Dendritic cell treated with granulocyte-macrophage colony-stimulating factor and Interleukin-4, amounts not matched to agents 40 ng/mL and 50 ng/mL, for 4 days (primary cell): ENCODE data around the gene NOX4.
"Not testable (repeated sequence)": the region's sequence is repeated elsewhere in the genome, so short reads cannot be mapped to it uniquely, and the experiment has no call there.

ENCODE experiments used
- H3K27ac Mint-ChIP-seq: one replicate; pipeline ENCODE4 v1.8.0; 2022; ENCODE audit warnings: mild to moderate bottlenecking, mixed read lengths
- H3K27me3 Mint-ChIP-seq: one replicate; pipeline ENCODE4 v1.8.0; 2022; ENCODE audit warnings: mild to moderate bottlenecking, mixed read lengths
- H3K36me3 Mint-ChIP-seq: one replicate; pipeline ENCODE4 v1.8.0; 2022; ENCODE audit warnings: low read depth, mixed read lengths
- H3K4me1 Mint-ChIP-seq: one replicate; pipeline ENCODE4 v1.8.0; 2022; ENCODE audit warnings: low read depth, mixed read lengths
- H3K4me3 Mint-ChIP-seq: one replicate; pipeline ENCODE4 v1.8.0; 2022; ENCODE audit warnings: mild to moderate bottlenecking, moderate library complexity, mixed read lengths
- H3K9me3 Mint-ChIP-seq: one replicate; pipeline ENCODE4 v1.8.0; 2022; ENCODE audit warnings: mixed read lengths
- intact Hi-C: fragments of 100-400 bp; cut with micrococcal nuclease; formaldehyde crosslinking; loops from one replicate; pipeline ENCODE4 v1.15.0; 2022

Gene NOX4

GRCh38 chr11:89391654-89392053 lies 99.5 kb downstream of the NOX4 start:
- H3K27me3 Mint-ChIP-seq, H3K4me3 Mint-ChIP-seq, H3K36me3 Mint-ChIP-seq, intact Hi-C loops, H3K27ac Mint-ChIP-seq, H3K9me3 Mint-ChIP-seq, H3K4me1 Mint-ChIP-seq: not testable (repeated sequence)

DNA sequence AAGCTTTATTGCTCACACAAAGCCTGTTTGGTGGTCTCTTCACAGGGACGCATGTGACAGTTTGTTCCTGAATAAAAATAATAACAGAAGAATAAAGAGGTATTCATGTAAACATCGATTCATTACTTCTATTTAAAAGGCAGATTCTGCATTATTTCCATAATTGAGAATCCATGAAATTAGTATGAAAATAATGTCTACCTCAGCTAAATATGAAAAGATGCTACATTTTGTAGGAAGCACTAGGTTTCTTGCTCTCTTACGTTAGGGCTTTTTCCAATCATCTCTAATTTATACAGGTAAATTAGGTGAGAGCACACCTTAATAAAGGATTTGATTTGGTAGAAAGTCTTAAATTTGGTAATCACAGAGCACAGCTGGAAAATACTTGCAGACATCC lies 103.7 kb downstream of the NOX4 start:
- H3K4me3 Mint-ChIP-seq, H3K4me1 Mint-ChIP-seq, intact Hi-C loops, H3K27ac Mint-ChIP-seq, H3K27me3 Mint-ChIP-seq, H3K36me3 Mint-ChIP-seq: not testable (repeated sequence)
- peaks cover 13% of the 10 kb centered on the region for H3K9me3 Mint-ChIP-seq

DNA sequence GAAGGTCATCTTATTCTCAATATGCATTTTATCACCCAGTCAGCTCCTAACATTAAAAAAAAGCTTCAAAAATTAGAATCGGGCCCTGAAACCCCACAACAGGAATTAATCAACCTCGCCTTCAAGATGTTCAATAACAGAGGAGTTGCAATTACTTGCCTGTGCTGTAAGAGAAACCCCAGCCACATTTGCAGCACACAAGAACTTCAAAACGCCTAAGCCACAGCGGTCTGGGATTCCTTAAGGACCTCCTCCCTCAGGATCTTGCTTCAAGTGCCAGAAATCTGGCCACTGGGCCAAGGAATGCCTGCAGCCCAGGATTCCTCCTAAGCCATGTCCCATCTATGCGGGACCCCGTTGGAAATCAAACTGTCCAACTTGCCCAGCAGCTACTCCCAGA lies 108.2 kb downstream of the NOX4 start:
- H3K27me3 Mint-ChIP-seq, H3K4me3 Mint-ChIP-seq, intact Hi-C loops, H3K4me1 Mint-ChIP-seq, H3K27ac Mint-ChIP-seq, H3K36me3 Mint-ChIP-seq: not testable (repeated sequence)
- H3K9me3 Mint-ChIP-seq: peaks cover 16% of the 10 kb centered on the region

DNA sequence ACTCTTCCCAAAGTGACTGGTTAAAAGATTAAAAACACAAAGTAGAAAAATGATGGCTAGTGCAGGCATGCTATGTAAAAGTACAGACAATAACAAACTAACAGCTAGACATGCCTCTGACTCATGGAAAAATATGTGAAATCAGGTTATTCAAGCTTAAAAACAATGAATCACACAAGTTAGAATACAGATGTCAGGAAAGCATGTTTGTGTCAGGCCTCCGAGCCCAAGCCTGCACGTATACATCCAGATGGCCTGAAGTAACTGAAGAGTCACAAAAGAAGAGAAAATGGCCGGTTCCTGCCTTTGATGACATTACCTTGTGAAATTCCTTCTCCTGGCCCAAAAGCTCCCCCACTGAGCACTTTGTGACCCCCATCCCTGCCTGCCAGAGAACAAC lies 110.1 kb downstream of the NOX4 start:
- no peak overlapping the region for H3K27ac Mint-ChIP-seq
- no peaks in the 10 kb centered on the region for H3K36me3 Mint-ChIP-seq
- H3K9me3 Mint-ChIP-seq: peaks cover 16% of the 10 kb centered on the region
- intact Hi-C loops: no loop called here
- no peaks in the 10 kb centered on the region for H3K4me1 Mint-ChIP-seq
- no peak overlapping the region for H3K4me3 Mint-ChIP-seq
- H3K27me3 Mint-ChIP-seq: no peaks in the 10 kb centered on the region

GRCh38 chr11:89379976-89380771 lies 111.0 kb downstream of the NOX4 start:
- H3K27me3 Mint-ChIP-seq, H3K4me3 Mint-ChIP-seq, H3K4me1 Mint-ChIP-seq, H3K27ac Mint-ChIP-seq, intact Hi-C loops, H3K36me3 Mint-ChIP-seq: not testable (repeated sequence)
- peaks cover 16% of the 10 kb centered on the region for H3K9me3 Mint-ChIP-seq

DNA sequence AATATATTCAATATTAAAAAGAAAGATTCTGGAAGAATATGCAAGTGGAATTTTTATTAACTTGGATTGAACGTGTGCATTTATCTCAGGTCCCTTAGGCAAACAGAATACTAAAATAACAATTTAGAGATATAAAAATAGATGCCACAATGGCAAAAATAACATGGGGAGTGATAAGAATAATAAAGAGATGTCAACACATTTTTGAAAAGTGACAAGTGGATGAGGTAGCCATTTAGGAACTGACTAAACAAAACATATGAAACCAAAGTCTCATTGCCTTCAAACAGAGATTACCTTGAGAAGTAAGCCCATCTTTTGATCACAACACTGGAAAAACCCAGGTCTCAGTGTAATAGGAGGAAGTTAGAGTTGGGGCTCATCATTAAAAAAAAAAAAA lies 112.2 kb downstream of the NOX4 start:
- H3K27me3 Mint-ChIP-seq, H3K36me3 Mint-ChIP-seq, H3K4me1 Mint-ChIP-seq, intact Hi-C loops, H3K27ac Mint-ChIP-seq, H3K4me3 Mint-ChIP-seq: not testable (repeated sequence)
- H3K9me3 Mint-ChIP-seq: peaks cover 16% of the 10 kb centered on the region

GRCh38 chr11:89369356-89369755 lies 121.8 kb downstream of the NOX4 start:
- H3K4me1 Mint-ChIP-seq, H3K4me3 Mint-ChIP-seq, intact Hi-C loops, H3K9me3 Mint-ChIP-seq, H3K27me3 Mint-ChIP-seq, H3K27ac Mint-ChIP-seq, H3K36me3 Mint-ChIP-seq: not testable (repeated sequence)

GRCh38 chr11:89364856-89365255 lies 126.3 kb downstream of the NOX4 start:
- intact Hi-C loops, H3K4me1 Mint-ChIP-seq, H3K4me3 Mint-ChIP-seq, H3K27ac Mint-ChIP-seq, H3K36me3 Mint-ChIP-seq, H3K9me3 Mint-ChIP-seq, H3K27me3 Mint-ChIP-seq: not testable (repeated sequence)

DNA sequence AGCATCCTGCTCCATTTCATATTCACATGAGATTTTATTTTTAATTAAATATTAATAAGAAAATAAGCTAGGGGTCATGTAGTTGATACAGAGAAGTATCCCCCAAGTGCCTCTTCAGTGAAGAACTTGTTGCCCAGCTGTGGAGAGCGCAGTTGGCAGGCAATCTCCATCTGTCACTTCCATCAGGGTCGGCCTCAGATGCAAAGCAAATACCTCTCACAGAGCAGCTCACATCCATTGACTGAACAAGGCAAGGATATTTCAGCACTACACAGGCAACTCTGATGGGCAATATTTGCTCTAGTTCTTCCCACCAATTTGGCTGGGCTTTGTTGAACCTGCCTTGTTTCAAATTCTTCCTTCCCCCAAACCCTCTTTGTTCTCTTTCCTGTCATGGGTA lies 129.4 kb downstream of the NOX4 start:
- H3K27me3 Mint-ChIP-seq: no peaks in the 10 kb centered on the region
- H3K36me3 Mint-ChIP-seq: no peaks in the 10 kb centered on the region
- H3K4me3 Mint-ChIP-seq: no peak overlapping the region
- H3K4me1 Mint-ChIP-seq: no peaks in the 10 kb centered on the region
- no peak overlapping the region for H3K27ac Mint-ChIP-seq
- no peaks in the 10 kb centered on the region for H3K9me3 Mint-ChIP-seq
- intact Hi-C loops: no loop called here

- intact Hi-C loops, H3K27me3 Mint-ChIP-seq, H3K4me1 Mint-ChIP-seq, H3K9me3 Mint-ChIP-seq, H3K36me3 Mint-ChIP-seq, H3K4me3 Mint-ChIP-seq, H3K27ac Mint-ChIP-seq: not testable (repeated sequence)
These were observed 132.0 kb downstream of the NOX4 start for GRCh38 chr11:89359208-89359607.

- H3K36me3 Mint-ChIP-seq: no peaks in the 10 kb centered on the region
- no peaks in the 10 kb centered on the region for H3K4me1 Mint-ChIP-seq
- H3K9me3 Mint-ChIP-seq: no peaks in the 10 kb centered on the region
- H3K27me3 Mint-ChIP-seq: no peaks in the 10 kb centered on the region
- H3K27ac Mint-ChIP-seq: no peak overlapping the region
- intact Hi-C loops: no loop called here
- no peak overlapping the region for H3K4me3 Mint-ChIP-seq
These were observed 132.4 kb downstream of the NOX4 start for GRCh38 chr11:89358761-89359160.

DNA sequence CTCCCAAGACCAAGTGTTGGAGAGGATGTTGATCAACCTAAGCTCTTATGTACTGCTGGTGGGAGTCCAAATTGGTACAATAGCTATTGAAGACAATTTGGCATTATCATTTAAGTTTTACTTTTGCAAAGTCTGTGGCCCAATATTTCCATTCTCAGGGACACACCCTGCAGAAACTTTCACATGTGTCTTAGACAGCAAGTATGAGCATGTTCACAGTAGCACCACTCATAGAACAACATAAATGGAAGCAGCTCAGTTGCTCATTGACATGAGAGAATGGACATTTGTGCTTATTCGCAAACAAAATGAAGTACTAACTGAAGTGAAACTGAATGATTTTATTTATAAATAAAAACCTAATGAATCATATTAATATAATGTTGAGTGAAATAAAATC lies 135.5 kb downstream of the NOX4 start:
- H3K4me1 Mint-ChIP-seq: no peaks in the 10 kb centered on the region
- intact Hi-C loops: no loop called here
- no peaks in the 10 kb centered on the region for H3K36me3 Mint-ChIP-seq
- H3K9me3 Mint-ChIP-seq: no peaks in the 10 kb centered on the region
- H3K4me3 Mint-ChIP-seq: no peak overlapping the region
- H3K27me3 Mint-ChIP-seq: no peaks in the 10 kb centered on the region
- H3K27ac Mint-ChIP-seq: no peak overlapping the region

DNA sequence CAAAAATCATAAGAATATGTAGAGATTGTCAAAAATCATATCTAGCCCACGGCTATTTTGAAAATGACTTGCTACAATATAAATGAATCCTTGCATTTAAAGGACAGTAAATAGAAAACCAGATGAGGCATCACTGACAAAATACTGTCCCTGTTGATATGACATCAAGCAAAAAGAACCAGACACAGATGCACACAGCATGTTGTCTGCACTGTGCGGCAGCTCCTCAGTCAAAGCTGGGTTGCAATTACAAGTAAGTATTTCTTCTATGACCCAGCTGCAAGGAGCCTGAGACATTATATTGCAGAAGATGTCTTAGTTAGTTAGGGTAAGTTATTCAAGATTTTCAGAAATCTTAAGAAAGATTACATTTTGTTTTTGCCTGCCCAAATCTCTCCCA lies 136.7 kb downstream of the NOX4 start:
- H3K27ac Mint-ChIP-seq, H3K27me3 Mint-ChIP-seq, H3K4me3 Mint-ChIP-seq, H3K9me3 Mint-ChIP-seq, H3K4me1 Mint-ChIP-seq, H3K36me3 Mint-ChIP-seq, intact Hi-C loops: not testable (repeated sequence)

- Mint-ChIP-seq H3K27ac (no peak overlapping the region), H3K4me1 (no peaks in the 10 kb centered on the region), H3K4me3 (no peak overlapping the region), H3K36me3 (no peaks in the 10 kb centered on the region), H3K9me3 (no peaks in the 10 kb centered on the region), H3K27me3 (no peaks in the 10 kb centered on the region)
- intact Hi-C loops: no loop called here
These were observed 144.1 kb downstream of the NOX4 start for GRCh38 chr11:89347071-89347470.

- intact Hi-C loops: no loop called here
- Mint-ChIP-seq H3K36me3 (no peaks in the 10 kb centered on the region), H3K27me3 (no peaks in the 10 kb centered on the region), H3K4me1 (no peaks in the 10 kb centered on the region), H3K9me3 (no peaks in the 10 kb centered on the region), H3K4me3 (no peak overlapping the region), H3K27ac (no peak overlapping the region)
These were observed 144.6 kb downstream of the NOX4 start for GRCh38 chr11:89346601-89347000.
